Muscle layer of colon (tissue), 2 donors: Measurements from ENCODE around the gene GALNT14.

Experiments used
- H3K27ac ChIP-seq: one replicate; pipeline ENCODE4 v1.7.0; 2013; ENCODE audit warnings: low read depth, mild to moderate bottlenecking, low read length, moderate library complexity
- H3K27me3 ChIP-seq, 2 donors: one replicate each; pipeline ENCODE4 v1.7.0; 2013; ENCODE audit warnings: low read length in 2 of 2, mild to moderate bottlenecking in 2 of 2; ENCODE audit not compliant: insufficient read depth in 2 of 2, control insufficient read depth in 1 of 2
- H3K36me3 ChIP-seq: one replicate; pipeline ENCODE4 v1.7.0; 2013; ENCODE audit warnings: mild to moderate bottlenecking, low read length; ENCODE audit not compliant: insufficient read depth
- H3K4me1 ChIP-seq: one replicate; pipeline ENCODE4 v1.7.0; 2013; ENCODE audit warnings: mild to moderate bottlenecking, low read length; ENCODE audit not compliant: insufficient read depth
- H3K4me3 ChIP-seq, 2 donors: one replicate each; pipeline ENCODE4 v1.7.0; 2013; ENCODE audit warnings: low read length in 2 of 2, low read depth in 1 of 2, mild to moderate bottlenecking in 1 of 2, moderate library complexity in 1 of 2
- H3K9ac ChIP-seq: one replicate; pipeline ENCODE4 v1.7.0; 2013; ENCODE audit warnings: low read length
- H3K9me3 ChIP-seq: one replicate; pipeline ENCODE4 v1.7.0; 2013; ENCODE audit warnings: mild to moderate bottlenecking, low read length
- donor health status: abdominal sarcoma.
- donor health status: Adenocarcinoma of cecum.

The GALNT14 gene

DNA sequence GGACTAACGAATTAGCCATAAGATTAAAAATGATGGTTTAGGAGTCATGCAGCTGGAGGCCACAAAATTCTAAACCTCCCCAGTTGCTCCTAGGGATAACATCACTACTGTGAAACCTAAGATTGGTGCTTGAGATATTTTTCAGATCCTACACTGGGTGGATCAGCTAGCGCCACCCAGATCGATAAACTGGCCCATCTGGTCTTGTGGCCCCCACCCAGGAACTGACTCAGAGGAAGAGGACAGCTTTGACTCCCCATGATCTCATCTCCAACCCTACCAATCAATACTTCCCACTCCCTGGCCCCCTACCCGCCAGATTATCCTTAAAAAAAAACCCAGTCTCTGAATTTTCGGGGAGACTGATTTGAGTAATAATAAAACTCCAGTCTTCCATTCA lies 5.5 kb downstream of the GALNT14 start:
- Histone ChIP-seq H3K9ac (no peak overlapping the region), H3K4me3 (no peak overlapping the region), H3K9me3 (no peaks in the 10 kb centered on the region), H3K27me3 (peaks cover 13 to 33% of the 10 kb centered on the region in 2 donors), H3K36me3 (no peaks in the 10 kb centered on the region), H3K4me1 (no peaks in the 10 kb centered on the region), H3K27ac (no peak overlapping the region)

DNA sequence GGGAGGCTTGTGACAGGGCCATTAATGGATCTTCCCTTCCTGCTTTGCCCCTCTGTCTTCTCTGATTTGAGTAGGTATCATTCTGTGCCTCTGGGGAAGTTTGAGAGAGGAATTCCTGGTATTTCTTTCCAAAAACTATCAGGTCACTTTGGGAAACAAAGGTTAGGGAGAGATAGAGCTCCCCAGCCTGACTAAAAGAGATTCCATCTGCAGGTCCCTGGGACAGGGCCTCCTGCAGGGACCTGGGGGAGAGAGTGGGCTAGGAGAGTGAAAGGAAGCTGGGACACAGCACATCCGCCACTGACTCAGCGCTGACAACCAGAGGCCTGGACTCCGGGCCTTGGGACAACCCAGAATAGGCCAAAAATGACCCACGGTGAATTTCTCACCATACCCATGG lies 6.4 kb downstream of the GALNT14 start:
- Histone ChIP-seq H3K4me3 (no peak overlapping the region), H3K9me3 (no peaks in the 10 kb centered on the region), H3K27ac (no peak overlapping the region), H3K27me3 (peaks cover 9 to 24% of the 10 kb centered on the region in 2 donors), H3K9ac (no peak overlapping the region), H3K36me3 (no peaks in the 10 kb centered on the region), H3K4me1 (no peaks in the 10 kb centered on the region)

DNA sequence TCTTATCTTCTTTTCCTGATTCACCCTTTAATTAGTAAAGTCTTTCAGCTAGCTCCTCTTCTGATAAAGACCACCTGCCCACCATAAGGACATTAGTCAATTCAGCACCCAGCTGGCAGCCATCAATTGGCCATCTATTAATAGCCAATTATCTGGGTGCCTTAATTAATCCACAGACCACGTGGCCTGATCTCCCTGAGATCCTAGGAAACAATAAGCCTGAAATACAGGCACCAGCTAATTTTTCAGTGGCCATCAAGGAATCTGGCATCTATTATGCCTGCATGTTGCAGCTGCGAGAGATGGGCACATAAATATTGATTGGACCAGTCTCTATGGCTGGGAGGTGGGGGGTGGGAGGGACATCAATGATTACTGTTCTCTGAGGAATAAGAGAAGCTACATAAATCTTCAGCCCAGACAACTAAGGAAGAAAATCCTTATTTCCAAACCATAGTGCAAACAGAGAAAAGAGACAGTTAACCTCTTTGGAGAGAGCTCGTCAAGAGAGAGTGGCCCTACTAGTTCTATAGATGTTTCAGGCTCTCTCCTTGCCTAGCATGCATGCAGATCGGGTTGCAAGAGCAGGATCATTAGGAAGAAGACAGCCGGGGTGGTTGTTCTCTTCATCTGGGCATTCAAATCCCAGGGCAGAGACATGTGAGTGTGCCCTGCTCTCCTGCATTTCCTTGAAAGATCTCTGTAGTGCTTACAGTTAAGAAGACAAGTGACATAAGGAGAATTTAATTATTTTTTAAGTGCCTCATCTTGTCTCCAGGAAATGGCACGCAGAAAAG lies 8.7 kb downstream of the GALNT14 start:
- H3K9me3 ChIP-seq, result no peaks in the 10 kb centered on the region
- H3K27ac ChIP-seq, result no peak overlapping the region
- H3K4me3 ChIP-seq, result no peak overlapping the region

DNA sequence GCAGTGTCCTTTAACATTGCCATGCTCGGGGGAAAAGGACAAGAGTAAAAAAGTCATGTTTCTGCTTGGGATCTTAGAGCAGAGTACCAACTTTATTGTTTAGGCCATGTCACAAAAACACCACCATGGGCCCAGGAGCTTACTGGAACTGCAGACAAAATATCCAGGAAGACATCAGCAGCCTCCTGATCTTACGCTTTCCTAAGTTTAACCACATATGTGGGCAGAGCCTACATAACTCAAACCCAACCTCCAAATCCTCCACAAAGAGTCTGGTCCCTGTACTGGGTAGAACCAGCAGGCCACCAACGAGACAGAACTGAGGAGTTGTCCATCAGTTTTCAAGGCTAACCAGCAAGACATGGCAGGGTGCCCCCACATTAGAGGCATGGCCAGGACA lies 10.3 kb downstream of the GALNT14 start:
- Histone ChIP-seq H3K4me3 (no peak overlapping the region), H3K27ac (no peak overlapping the region), H3K9me3 (no peaks in the 10 kb centered on the region), H3K9ac (no peak overlapping the region), H3K4me1 (no peaks in the 10 kb centered on the region), H3K36me3 (no peaks in the 10 kb centered on the region), H3K27me3 (no peaks in the 10 kb centered on the region)

More for the DNA sequence above, 8.7 kb downstream of the GALNT14 start:
- Histone ChIP-seq H3K9ac (no peak overlapping the region), H3K4me1 (no peaks in the 10 kb centered on the region), H3K36me3 (no peaks in the 10 kb centered on the region), H3K27me3 (peaks cover 0 to 3% of the 10 kb centered on the region in 2 donors)

DNA sequence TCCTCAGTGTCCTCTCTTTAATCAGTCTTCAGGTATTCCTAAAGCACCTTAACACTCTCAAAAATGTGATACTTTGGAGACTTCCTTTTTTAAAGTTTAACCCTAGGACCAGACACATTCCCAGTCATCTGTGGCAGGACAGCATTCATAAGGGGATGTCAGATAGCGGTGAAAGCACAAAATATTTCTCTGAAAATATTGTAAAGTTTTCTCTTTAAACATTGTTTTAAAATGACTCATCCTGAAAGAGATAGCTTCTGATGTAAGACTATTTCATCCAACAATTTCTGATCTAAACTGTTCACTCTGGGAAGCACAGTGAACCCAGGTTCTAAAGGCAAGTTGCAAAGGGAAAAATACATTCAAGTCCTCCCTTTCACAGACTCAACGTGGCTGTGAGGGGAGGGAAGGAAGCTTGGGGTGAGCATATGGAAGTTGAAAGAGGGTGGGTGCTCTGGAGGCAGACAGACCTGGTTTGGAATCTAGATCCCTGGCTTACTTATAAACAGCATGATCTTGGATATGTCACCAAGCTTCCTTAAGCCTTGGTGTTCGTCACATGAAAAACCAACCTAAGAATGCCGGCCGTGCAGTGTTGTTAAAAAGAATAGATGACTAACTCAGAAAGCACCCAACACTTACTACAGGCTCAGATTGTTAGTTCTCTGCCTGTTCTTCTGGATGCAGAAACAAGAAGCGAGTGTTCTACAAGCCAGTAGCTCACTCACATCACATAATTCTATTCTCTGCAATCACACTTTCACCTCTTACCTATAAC lies 12.1 kb downstream of the GALNT14 start:
- no peaks in the 10 kb centered on the region for H3K9me3 ChIP-seq
- H3K27ac ChIP-seq, result no peak overlapping the region
- no peak overlapping the region for H3K4me3 ChIP-seq
- no peaks in the 10 kb centered on the region for H3K4me1 ChIP-seq
- no peaks in the 10 kb centered on the region for H3K36me3 ChIP-seq
- H3K9ac ChIP-seq, result no peak overlapping the region
- H3K27me3 ChIP-seq, result no peaks in the 10 kb centered on the region

DNA sequence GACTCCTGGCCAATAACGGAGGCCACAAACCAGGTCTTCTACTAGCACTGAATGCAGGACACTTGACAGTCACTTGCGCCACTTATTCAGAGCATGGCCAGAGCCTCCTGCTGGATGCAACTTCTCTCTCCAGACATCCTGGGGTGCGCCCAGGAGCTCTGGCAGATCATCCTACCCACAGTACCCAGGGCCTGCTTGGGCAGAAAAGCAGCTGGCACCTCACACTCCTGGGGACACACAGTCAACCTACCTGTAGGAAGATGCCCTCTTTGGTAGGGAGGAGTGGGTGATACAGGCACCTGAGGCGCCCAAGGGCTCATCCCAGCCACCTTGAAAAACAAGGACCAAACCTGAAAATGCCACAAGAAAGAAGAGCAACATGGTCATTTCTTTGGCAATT lies 13.3 kb downstream of the GALNT14 start:
- H3K27ac ChIP-seq, result no peak overlapping the region
- no peaks in the 10 kb centered on the region for H3K9me3 ChIP-seq
- no peaks in the 10 kb centered on the region for H3K27me3 ChIP-seq
- no peaks in the 10 kb centered on the region for H3K4me1 ChIP-seq
- no peaks in the 10 kb centered on the region for H3K36me3 ChIP-seq
- no peak overlapping the region for H3K9ac ChIP-seq
- no peak overlapping the region for H3K4me3 ChIP-seq

DNA sequence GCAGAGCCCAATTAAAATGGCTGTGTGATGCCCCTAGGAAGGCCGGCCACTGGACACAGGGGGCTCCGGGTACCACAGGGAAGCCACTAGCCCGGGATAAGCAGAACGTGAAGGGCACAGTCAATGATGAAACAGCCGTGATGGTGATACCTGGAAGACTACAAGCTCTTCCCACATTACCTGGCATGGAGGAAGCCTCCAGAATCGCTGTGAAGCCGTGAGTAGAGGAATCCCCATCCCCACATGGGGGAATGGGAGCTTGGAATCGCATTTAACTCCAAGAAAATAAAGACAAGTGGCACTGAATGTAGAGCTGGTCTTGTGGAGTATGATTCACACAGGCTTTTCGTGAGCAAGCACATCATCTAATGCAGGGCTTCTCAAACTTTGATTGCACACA lies 16.1 kb downstream of the GALNT14 start:
- no peaks in the 10 kb centered on the region for H3K27me3 ChIP-seq
- no peaks in the 10 kb centered on the region for H3K4me1 ChIP-seq
- no peaks in the 10 kb centered on the region for H3K9me3 ChIP-seq
- no peaks in the 10 kb centered on the region for H3K36me3 ChIP-seq
- H3K9ac ChIP-seq, result no peak overlapping the region
- H3K4me3 ChIP-seq, result no peak overlapping the region
- no peak overlapping the region for H3K27ac ChIP-seq

DNA sequence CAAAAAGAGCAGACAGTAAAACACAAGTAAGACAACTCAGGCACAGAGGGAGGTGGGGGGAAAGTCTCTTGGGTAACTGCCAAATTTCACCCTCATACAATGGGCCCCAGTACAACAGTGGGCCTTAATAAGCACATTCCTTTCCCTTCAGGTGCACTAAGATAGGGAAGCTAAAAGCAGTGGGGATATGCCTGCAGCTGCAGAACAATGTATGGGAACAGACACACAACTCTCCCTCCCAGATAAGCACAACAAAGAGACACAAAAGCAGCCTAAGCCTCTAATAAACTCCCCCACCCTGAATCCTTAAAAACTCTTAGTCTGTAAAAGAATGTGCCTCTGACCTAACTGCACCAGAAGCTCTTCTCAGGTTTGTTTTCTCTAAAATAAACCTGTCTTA lies 24.5 kb downstream of the GALNT14 start:
- H3K27ac ChIP-seq, result no peak overlapping the region
- H3K36me3 ChIP-seq, result no peaks in the 10 kb centered on the region
- no peak overlapping the region for H3K9ac ChIP-seq
- no peaks in the 10 kb centered on the region for H3K27me3 ChIP-seq
- H3K4me3 ChIP-seq, result no peak overlapping the region
- no peaks in the 10 kb centered on the region for H3K9me3 ChIP-seq
- H3K4me1 ChIP-seq, result no peaks in the 10 kb centered on the region

DNA sequence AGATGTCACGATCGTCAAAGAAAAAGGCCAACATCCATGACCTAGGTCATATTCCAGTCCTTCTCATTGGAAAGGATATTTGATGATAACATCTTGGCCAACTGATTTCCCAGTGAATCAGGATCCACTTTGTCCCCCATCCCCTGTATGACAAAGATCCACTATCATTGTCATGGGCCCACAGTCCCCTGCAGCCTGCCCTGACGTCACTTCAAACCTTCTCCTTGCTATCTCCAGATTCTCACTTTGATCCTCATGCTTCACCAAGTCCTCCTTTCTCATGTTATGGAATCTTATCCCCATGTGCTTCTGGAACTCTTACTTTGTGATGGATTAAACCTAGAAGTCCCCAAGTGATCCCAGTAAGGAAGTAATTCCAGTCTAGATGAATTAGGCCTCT lies 25.7 kb downstream of the GALNT14 start:
- no peaks in the 10 kb centered on the region for H3K36me3 ChIP-seq
- no peak overlapping the region for H3K4me3 ChIP-seq
- H3K9me3 ChIP-seq, result no peaks in the 10 kb centered on the region
- H3K4me1 ChIP-seq, result no peaks in the 10 kb centered on the region
- no peaks in the 10 kb centered on the region for H3K27me3 ChIP-seq
- no peak overlapping the region for H3K9ac ChIP-seq
- H3K27ac ChIP-seq, result no peak overlapping the region

DNA sequence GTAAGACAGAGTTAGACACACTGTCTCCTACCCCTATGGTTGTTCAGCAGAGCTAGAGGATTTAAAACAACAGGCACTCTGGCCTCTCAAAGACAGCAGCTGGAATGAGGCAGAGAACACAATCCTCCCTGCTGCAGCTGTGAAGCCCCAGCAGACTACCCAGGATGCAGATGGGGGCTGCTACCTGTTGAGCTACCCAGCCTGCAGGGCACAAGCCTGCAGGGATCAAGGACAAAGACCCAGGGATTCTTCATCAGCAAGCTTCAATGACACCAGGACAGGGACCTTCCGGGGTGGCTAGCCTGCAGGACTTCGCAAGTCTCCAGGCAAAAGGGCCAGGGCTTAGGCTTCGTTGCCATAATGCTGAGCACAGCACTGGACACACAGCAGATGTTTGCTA lies 27.2 kb downstream of the GALNT14 start:
- Histone ChIP-seq H3K27ac (no peak overlapping the region), H3K36me3 (no peaks in the 10 kb centered on the region), H3K4me3 (no peak overlapping the region), H3K4me1 (no peaks in the 10 kb centered on the region), H3K9ac (no peak overlapping the region), H3K27me3 (no peaks in the 10 kb centered on the region), H3K9me3 (no peaks in the 10 kb centered on the region)

DNA sequence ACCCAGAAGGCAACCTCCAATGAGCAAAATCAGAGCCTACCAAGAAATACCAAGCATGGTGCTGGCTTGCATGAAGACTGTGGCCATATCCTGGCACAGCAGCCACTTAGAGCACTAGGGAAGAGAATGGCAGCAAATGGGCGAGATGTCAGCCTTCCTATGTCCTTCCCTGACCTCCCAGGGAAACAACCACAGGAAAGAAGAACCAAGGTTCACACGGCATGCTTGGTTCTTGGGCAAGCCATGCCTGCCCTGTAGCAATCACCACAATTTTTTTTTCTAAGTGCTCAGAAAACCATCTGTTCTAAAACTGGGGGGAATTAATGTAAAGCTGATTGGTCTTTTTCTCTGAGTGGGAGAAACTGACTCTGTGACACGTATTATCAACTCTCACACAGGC lies 27.8 kb downstream of the GALNT14 start:
- Histone ChIP-seq H3K27me3 (no peaks in the 10 kb centered on the region), H3K9me3 (no peaks in the 10 kb centered on the region), H3K27ac (no peak overlapping the region), H3K36me3 (no peaks in the 10 kb centered on the region), H3K9ac (no peak overlapping the region), H3K4me3 (no peak overlapping the region), H3K4me1 (no peaks in the 10 kb centered on the region)
